Sigmoid colon (tissue), 7 donors: Measurements from ENCODE around the gene FOXC1. TPM values are rescaled to one million over a fixed set of nuclear protein-coding genes. Genes with fewer than 3 reads are reported as not detected.

Source experiments
- DNase-seq: peaks from one replicate; pipeline ENCODE4 v3.0.0-alpha.2; 2019
- H3K27ac ChIP-seq, 4 donors: fragments of 200-600 bp; sonication (generic); one replicate each; pipeline ENCODE4 v1.5.1; 2016 to 2019; ENCODE audit warnings: mild to moderate bottlenecking in 1 of 4
- H3K27me3 ChIP-seq, 3 donors: fragments of 200-600 bp; sonication (generic); one replicate each; pipeline ENCODE4 v1.5.1; 2019; ENCODE audit warnings: mild to moderate bottlenecking in 1 of 3
- H3K36me3 ChIP-seq, 4 donors: fragments of 200-600 bp; sonication (generic); one replicate each; pipeline ENCODE4 v1.5.1; 2016 to 2019
- H3K4me1 ChIP-seq, 4 donors: fragments of 200-600 bp; sonication (generic); one replicate each; pipeline ENCODE4 v1.5.1; 2017 to 2019
- H3K4me3 ChIP-seq, 4 donors: fragments of 200-600 bp; sonication (generic); one replicate each; pipeline ENCODE4 v1.5.1; 2017 to 2019; ENCODE audit warnings: mild to moderate bottlenecking in 2 of 4, moderate library complexity in 1 of 4
- H3K9me3 ChIP-seq, 4 donors: fragments of 200-600 bp in 3 of 4; sonication (generic) in 3 of 4; one replicate each; pipeline versions ENCODE4 v1.5.1 to v1.6.1; 2013 to 2019
- EP300 ChIP-seq, 4 donors: sonication (generic); formaldehyde crosslinking; IDR thresholded peaks; one replicate each; pipeline ENCODE4 v1.6.1; 2017; ENCODE audit warnings: antibody characterized with exemption in 4 of 4
- POLR2A ChIP-seq, 2 donors: fragments of 450-650 bp; IDR thresholded peaks; one replicate each; pipeline ENCODE4 v1.6.1; 2016; ENCODE audit warnings: antibody characterized with exemption in 2 of 2, mild to moderate bottlenecking in 2 of 2, moderate library complexity in 2 of 2
- POLR2AphosphoS5 ChIP-seq, 4 donors: sonication (generic); formaldehyde crosslinking; IDR thresholded peaks; one replicate each; pipeline ENCODE4 v1.6.1; 2017; ENCODE audit warnings: antibody characterized with exemption in 4 of 4
- WGBS, 2 donors: extraction: QIAGEN DNeasy Blood & Tissue Kit; methylation state at CpG; one replicate each; pipeline ENCODE4 v1.1.7; 2013; 5-methylcytosine and 5-hydroxymethylcytosine counted together
- intact Hi-C: fragments of 100-400 bp; cut with DNase I; formaldehyde crosslinking; loops from one replicate; pipeline ENCODE4 v1.15.1; 2023
- polyA plus RNA-seq, 3 donors: library from polyadenylated mRNA; stranded (reverse); fragments of 200-250 nt; gene quantifications; one replicate each; pipeline ENCODE4 v1.2.3, GENCODE V29; 2013
- total RNA-seq, 4 donors: library from RNA; depleted of rRNA; stranded (reverse); fragments of >200 nt; gene quantifications; one replicate each; pipeline ENCODE4 v1.1.0, GENCODE V29; 2016
- TF ChIP-seq, protein P1 (sequence below), 4 experiments: fragments of 450-650 bp in 3 of 4; fragments of 200-600 bp in 1 of 4; IDR thresholded peaks; one replicate each; pipeline ENCODE4 v1.5.1; 2016 to 2019; ENCODE audit warnings: antibody characterized with exemption in 4 of 4, mild to moderate bottlenecking in 3 of 4, moderate library complexity in 2 of 4
- donor health status: healthy with polysubstance abuse.
- donor health status: Bipolar disorder and iron deficiency.
- donor health status: healthy.

Gene FOXC1
- total and polyA plus RNA-seq, 7 donors, result 0.60 to 3.0 (median 1.6) TPM; not detected in 1

DNA sequence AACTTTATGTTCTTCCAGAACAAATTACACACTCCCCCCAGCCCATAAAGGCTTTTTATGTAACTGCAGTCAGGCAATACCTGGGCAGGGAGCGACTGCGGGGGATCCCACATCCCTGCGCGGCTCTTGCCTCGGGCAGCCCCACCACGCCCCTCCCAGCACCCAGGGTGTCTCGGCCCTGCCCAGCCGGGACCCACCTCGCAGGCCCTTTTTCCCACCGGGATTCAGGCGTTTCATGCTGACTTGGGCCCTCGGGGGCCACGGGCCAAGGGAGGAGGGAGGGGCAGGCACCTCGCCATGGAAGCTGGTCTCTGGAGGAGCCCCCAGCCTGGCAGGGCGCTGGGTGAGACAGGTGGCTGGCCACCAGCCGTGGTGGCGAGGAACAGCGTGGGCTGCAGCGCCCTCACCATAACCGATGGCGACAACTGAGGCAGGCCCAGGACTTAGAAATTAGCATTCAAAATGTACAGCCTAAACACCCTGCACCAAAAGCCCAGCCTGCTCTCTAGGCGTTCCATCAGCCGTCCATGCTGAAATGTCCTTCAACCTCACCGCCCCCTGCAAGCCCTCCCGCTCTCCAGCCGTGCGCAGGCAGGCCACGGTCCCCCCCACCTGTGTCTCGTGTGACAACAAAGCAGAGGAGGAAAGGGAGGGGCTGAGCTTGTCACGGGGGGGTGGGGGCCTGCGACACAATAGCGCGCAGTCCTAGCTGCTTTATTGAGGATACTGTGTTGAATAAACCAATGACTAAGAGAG, 15.1 kb upstream of the FOXC1 start:
- WGBS, 2 donors, result 29 to 73% methylated on average over 33 of the region's 33 CpGs
- Histone ChIP-seq H3K27me3 (peaks cover 7 to 53% (median 35%) of the 10 kb centered on the region in 3 donors), H3K4me3 (no peak overlapping the region), H3K27ac (no peak overlapping the region), H3K36me3 (no peaks in the 10 kb centered on the region), H3K4me1 (peaks cover 0 to 7% (median 4%) of the 10 kb centered on the region in 4 donors), H3K9me3 (no peaks in the 10 kb centered on the region)
- DNase-seq, result no peak
- TF ChIP-seq, protein P1, sequence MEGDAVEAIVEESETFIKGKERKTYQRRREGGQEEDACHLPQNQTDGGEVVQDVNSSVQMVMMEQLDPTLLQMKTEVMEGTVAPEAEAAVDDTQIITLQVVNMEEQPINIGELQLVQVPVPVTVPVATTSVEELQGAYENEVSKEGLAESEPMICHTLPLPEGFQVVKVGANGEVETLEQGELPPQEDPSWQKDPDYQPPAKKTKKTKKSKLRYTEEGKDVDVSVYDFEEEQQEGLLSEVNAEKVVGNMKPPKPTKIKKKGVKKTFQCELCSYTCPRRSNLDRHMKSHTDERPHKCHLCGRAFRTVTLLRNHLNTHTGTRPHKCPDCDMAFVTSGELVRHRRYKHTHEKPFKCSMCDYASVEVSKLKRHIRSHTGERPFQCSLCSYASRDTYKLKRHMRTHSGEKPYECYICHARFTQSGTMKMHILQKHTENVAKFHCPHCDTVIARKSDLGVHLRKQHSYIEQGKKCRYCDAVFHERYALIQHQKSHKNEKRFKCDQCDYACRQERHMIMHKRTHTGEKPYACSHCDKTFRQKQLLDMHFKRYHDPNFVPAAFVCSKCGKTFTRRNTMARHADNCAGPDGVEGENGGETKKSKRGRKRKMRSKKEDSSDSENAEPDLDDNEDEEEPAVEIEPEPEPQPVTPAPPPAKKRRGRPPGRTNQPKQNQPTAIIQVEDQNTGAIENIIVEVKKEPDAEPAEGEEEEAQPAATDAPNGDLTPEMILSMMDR (IDR thresholded peaks at IDR 0.05), result no peak
- TF ChIP-seq POLR2AphosphoS5 (IDR thresholded peaks at IDR 0.05) (no peak), POLR2A (IDR thresholded peaks at IDR 0.05) (no peak), EP300 (IDR thresholded peaks at IDR 0.05) (no peak)
- intact Hi-C loops, result no loop called here

DNA sequence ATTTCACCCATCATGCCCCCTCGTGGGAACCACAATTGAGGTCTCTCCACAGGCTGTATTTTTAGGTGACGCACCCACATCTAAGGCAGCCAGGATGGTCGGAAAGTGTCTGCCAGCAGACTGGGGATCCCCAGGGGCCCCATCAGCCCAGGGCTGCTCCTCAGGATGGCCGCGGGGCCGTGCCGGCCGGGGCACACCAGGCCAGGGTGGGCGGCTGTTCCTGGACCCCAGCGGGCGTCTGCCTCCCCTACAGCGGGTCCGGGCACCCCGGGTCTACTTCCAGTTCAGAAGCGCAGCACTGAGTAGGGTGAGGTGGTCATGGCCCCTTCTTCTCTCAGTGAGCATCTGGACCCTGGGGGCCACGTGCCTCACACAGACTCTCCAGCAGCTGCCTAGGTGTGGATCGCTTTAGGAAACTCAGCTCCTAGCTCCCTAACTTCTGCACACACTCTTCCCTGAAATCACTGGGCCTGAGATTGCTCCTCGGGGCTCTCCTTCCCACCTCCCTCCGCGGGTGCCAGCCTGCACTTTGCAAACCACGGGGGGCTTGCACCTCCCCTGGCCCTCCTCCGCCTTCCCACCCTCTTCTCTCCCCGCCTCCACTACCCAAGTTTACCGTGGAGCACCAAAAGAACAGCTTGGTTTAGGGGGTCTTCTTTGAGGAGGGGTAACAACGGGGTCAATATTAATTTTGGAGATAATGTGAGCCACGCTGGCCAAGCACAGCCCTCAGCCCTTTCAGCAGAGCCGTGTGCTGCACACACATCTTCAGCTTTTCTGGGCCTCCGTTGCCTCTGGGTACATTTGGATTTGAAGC, 14.2 kb upstream of the FOXC1 start:
- Histone ChIP-seq H3K4me1 (peaks cover 0 to 7% (median 4%) of the 10 kb centered on the region in 4 donors), H3K27ac (no peak overlapping the region), H3K4me3 (no peak overlapping the region), H3K27me3 (peaks cover 7 to 54% (median 38%) of the 10 kb centered on the region in 3 donors), H3K36me3 (no peaks in the 10 kb centered on the region), H3K9me3 (no peaks in the 10 kb centered on the region)
- intact Hi-C loops, result loop anchor here (1.0 to 2.0 kb wide), 4 partner anchors 753 to 1155 kb away; partner anchors contain the start of gene MYLK4
- WGBS, 2 donors, result 70 to 71% methylated on average over 28 of the region's 28 CpGs
- TF ChIP-seq POLR2AphosphoS5 (IDR thresholded peaks at IDR 0.05), result no peak
- TF ChIP-seq POLR2A (IDR thresholded peaks at IDR 0.05), result no peak
- no peak for TF ChIP-seq EP300 (IDR thresholded peaks at IDR 0.05)
- TF ChIP-seq, protein P1 (IDR thresholded peaks at IDR 0.05), result no peak
- no peak for DNase-seq

DNA sequence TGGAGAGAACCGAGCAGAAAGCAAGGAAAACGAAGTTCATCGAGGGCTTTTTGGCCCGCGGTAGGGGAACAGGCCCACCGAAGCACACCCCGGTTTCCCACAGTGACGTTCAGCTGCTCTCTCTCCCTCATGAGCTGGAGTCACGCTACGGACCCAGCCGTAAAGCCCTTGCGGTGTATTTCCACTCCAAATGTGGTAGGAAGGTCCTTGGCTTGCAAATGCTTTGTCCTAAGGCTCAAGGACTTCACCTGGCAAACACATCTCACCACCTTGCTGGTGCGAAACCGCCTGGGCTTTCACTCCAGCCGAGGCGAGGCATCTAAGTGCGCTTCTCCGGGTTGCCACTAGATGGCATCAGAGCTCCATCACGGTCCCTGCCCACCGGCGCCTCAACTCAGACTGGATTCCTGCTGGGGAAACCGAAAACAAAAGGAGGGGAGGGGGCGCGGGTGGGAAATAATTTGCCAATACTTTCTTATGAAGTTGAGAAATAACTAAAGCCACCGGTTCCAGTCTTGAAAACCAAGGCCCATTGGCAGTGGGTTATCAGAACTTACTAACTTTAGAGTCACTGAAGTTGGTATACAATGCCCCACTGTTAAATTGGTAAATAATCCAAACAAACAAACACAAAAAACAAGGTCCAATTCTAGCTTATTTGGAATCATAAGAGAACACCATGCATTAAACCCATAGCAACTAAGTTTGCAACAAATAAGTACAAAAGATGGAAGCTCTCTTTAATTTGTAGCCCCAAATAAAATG, 13.4 kb upstream of the FOXC1 start:
- no peak overlapping the region for H3K27ac ChIP-seq
- intact Hi-C loops, result loop anchor here (1.0 to 2.0 kb wide), 4 partner anchors 753 to 1154 kb away; partner anchors contain the start of gene MYLK4
- peak; percentile 76 for DNase-seq

More for the DNA sequence above, 13.4 kb upstream of the FOXC1 start:
- Histone ChIP-seq H3K36me3 (no peaks in the 10 kb centered on the region), H3K27me3 (peaks cover 10 to 62% (median 46%) of the 10 kb centered on the region in 3 donors), H3K4me1 (peaks cover 0 to 7% (median 4%) of the 10 kb centered on the region in 4 donors), H3K4me3 (no peak overlapping the region), H3K9me3 (no peaks in the 10 kb centered on the region)
- WGBS, 2 donors, result 21% methylated on average over 25 of the region's 25 CpGs
- TF ChIP-seq, protein P1 (IDR thresholded peaks at IDR 0.05), result peak; percentile 80 to 96 (median 86)
- TF ChIP-seq EP300 (IDR thresholded peaks at IDR 0.05) (no peak), POLR2A (IDR thresholded peaks at IDR 0.05) (no peak)
